Glutamatergic neuron (in vitro differentiated cells): ENCODE data around the gene MYO18B. TPM values are rescaled to one million over a fixed set of nuclear protein-coding genes. Genes with fewer than 3 reads are reported as not detected.
A peak's percentile ranks its signal among the peaks of the same experiment; 100 is the strongest.

Experiments used
- DNase-seq: peaks from one replicate; pipeline ENCODE4 v3.0.0; 2022
- H3K27ac Mint-ChIP-seq: one replicate; pipeline ENCODE4 v1.8.0; 2020; ENCODE audit warnings: mild to moderate bottlenecking, mixed read lengths, inconsistent platforms; ENCODE audit not compliant: unreplicated experiment
- H3K27me3 Mint-ChIP-seq: one replicate; pipeline ENCODE4 v1.8.0; 2020; ENCODE audit warnings: mild to moderate bottlenecking, moderate library complexity, mixed read lengths, inconsistent platforms; ENCODE audit not compliant: unreplicated experiment
- H3K36me3 Mint-ChIP-seq: one replicate; pipeline ENCODE4 v1.8.0; 2020; ENCODE audit warnings: mild to moderate bottlenecking, mixed read lengths, inconsistent platforms; ENCODE audit not compliant: unreplicated experiment
- H3K4me1 Mint-ChIP-seq: one replicate; pipeline ENCODE4 v1.8.0; 2020; ENCODE audit warnings: mild to moderate bottlenecking, low read depth, mixed read lengths, inconsistent platforms; ENCODE audit not compliant: unreplicated experiment
- H3K4me3 Mint-ChIP-seq: one replicate; pipeline ENCODE4 v1.8.0; 2020; ENCODE audit warnings: mild to moderate bottlenecking, mixed read lengths, inconsistent platforms; ENCODE audit not compliant: unreplicated experiment
- H3K9me3 Mint-ChIP-seq: one replicate; pipeline ENCODE4 v1.8.0; 2020; ENCODE audit warnings: mild to moderate bottlenecking, moderate library complexity, mixed read lengths, inconsistent platforms; ENCODE audit not compliant: unreplicated experiment
- CTCF ChIP-seq: fragments of 200-600 bp; sonication (generic); IDR thresholded peaks from one replicate; pipeline ENCODE4 v1.5.0; 2021; ENCODE audit not compliant: partially characterized antibody, unreplicated experiment
- total RNA-seq: library from RNA; stranded (reverse); fragmentation: NEBNext Ultra II Directional; extraction: Animal tissue kit (Norgen Biotek cat#: 25700); gene quantifications from one replicate; pipeline ENCODE4 v1.2.1, GENCODE V29; 2021; ENCODE audit not compliant: unreplicated experiment

Gene MYO18B
- total RNA-seq, 1 donor from 2014 or later: 0.25 TPM

DNA sequence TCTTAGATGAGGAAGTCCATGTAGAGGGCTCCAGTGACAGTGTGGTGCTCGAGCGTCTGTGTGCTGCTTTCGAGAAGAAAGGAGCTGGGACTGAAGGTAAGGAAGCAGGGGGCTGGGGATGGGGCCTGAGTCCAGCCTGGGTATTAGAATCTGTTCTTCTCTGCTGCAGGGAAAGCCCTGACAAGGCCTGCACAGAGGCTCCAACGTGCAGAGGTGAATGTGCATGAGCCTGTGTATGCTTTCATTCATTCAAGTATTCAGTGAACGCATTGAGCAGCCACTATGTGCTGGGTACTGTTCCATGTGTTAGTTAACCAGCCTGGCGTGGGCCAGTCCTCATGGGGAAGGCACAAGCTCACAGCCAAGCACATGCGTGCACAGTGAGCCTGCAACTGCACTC lies 93.4 kb downstream of the MYO18B start:
- TF ChIP-seq CTCF: no peak
- Mint-ChIP-seq H3K27ac (no peak overlapping the region), H3K36me3 (no peaks in the 10 kb centered on the region), H3K27me3 (peaks cover 6% of the 10 kb centered on the region), H3K4me3 (no peak overlapping the region), H3K4me1 (peaks cover 5% of the 10 kb centered on the region), H3K9me3 (peaks cover 4% of the 10 kb centered on the region)
- no peak for DNase-seq

DNA sequence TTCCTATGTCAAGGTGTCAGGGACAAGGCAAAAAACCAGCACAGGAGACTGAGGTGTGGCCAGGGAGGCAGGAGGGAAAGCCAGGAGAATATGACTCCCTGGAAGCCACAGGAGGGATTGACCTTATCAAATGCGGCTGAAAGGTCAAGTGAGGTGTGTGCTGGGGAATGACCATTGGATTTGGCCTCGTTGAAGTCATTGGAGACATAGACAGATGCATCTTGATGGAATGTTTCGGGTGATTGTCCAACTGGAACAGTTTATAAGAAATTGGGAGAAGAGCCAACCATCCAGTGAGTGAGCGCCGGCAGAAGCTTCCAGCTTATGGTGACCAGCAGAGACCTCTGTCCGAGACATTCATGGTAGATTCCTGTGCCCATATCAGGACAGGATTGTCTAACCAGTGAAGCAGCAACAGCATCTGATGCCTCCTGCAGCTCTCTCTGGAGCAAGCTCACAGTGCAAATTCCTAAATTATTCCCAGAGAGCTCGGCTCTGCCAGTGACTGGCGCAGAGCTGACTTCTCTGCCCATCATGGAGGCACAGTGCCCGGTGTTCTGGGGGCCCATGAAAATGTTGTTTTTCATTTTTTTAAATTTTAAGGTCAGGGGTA lies 95.4 kb downstream of the MYO18B start:
- no peak for DNase-seq
- H3K4me3 Mint-ChIP-seq: no peak overlapping the region
- H3K36me3 Mint-ChIP-seq: no peaks in the 10 kb centered on the region
- H3K27ac Mint-ChIP-seq: no peak overlapping the region
- peaks cover 7% of the 10 kb centered on the region for H3K9me3 Mint-ChIP-seq
- peaks cover 8% of the 10 kb centered on the region for H3K4me1 Mint-ChIP-seq
- peaks cover 7% of the 10 kb centered on the region for H3K27me3 Mint-ChIP-seq
- TF ChIP-seq CTCF: no peak

GRCh38 chr22:25838960-25839741 lies 97.2 kb downstream of the MYO18B start:
- no peak for DNase-seq
- H3K27ac Mint-ChIP-seq: no peak overlapping the region

GRCh38 chr22:25839755-25840154 lies 97.8 kb downstream of the MYO18B start:
- Mint-ChIP-seq H3K4me3 (peak overlapping the region; percentile 37), H3K9me3 (peaks cover 7% of the 10 kb centered on the region), H3K4me1 (peaks cover 8% of the 10 kb centered on the region), H3K27ac (no peak overlapping the region), H3K27me3 (peaks cover 5% of the 10 kb centered on the region), H3K36me3 (no peaks in the 10 kb centered on the region)
- TF ChIP-seq CTCF: no peak
- DNase-seq: no peak

More at GRCh38 chr22:25838960-25839741, 97.2 kb downstream of the MYO18B start:
- Mint-ChIP-seq H3K4me3 (no peak overlapping the region), H3K27me3 (peaks cover 5% of the 10 kb centered on the region), H3K9me3 (peaks cover 7% of the 10 kb centered on the region), H3K36me3 (no peaks in the 10 kb centered on the region), H3K4me1 (peaks cover 8% of the 10 kb centered on the region)
- TF ChIP-seq CTCF: no peak

DNA sequence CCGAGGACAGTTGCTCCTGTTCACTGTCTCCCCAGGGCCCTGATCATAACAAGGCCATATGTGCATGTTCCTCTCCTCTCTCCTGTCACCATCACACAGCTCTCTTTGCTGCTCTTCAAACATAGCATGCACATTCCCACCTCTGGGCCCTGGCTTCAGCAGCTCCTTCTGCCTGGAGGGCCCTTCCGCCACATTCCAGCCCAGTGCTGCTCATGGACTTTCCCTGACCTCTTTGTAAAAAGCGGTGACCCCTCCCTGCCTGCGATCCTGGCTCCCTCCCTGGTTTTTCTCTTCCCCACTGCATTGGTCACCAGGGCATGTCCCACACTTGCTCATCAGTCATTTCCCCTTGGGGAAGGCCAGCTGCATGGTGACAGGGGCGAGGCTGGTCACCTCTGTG lies 98.2 kb downstream of the MYO18B start:
- H3K27me3 Mint-ChIP-seq: peaks cover 5% of the 10 kb centered on the region
- H3K27ac Mint-ChIP-seq: peak overlapping the region; percentile 21
- no peak for DNase-seq
- H3K9me3 Mint-ChIP-seq: peaks cover 7% of the 10 kb centered on the region
- H3K4me1 Mint-ChIP-seq: peaks cover 8% of the 10 kb centered on the region
- no peak for TF ChIP-seq CTCF
- peak overlapping the region; percentile 37 for H3K4me3 Mint-ChIP-seq
- H3K36me3 Mint-ChIP-seq: no peaks in the 10 kb centered on the region
